ENCODE data around the gene FBXO46. TPM values are rescaled to one million over a fixed set of nuclear protein-coding genes. Genes with fewer than 3 reads are reported as not detected.

FBXO46 gene
- total and polyA plus RNA-seq, 10 of the 15 experiments (the other 5 are each of a cell fraction or from before 2014, with no cell fraction given) = 2.5 to 61.5 (median 13.7) TPM

- peak; percentile 21 for TF ChIP-seq MLLT1 (IDR thresholded peaks at IDR 0.05)
- no peak for TF ChIP-seq MTA2 (IDR thresholded peaks at IDR 0.05; ENCODE audit: low read depth)
- no peak for TF ChIP-seq ZBED1 (IDR thresholded peaks at IDR 0.05; ENCODE audit: borderline replicate concordance)
- no peak for TF ChIP-seq ASH2L (IDR thresholded peaks at IDR 0.05; ENCODE audit: borderline replicate concordance, low read depth)
- TF ChIP-seq ZBTB4 (CRISPR knock-in tag; IDR thresholded peaks at IDR 0.05) = no peak
- peak; percentile 41; the same call in 1 of the 2 replicates for TF ChIP-seq POLR2AphosphoS2 (IDR thresholded peaks at IDR 0.05; ENCODE audit: low read depth, low read length)
- TF ChIP-seq ZSCAN29 (IDR thresholded peaks at IDR 0.05) = no peak
- TF ChIP-seq TCF12 (IDR thresholded peaks at IDR 0.05; ENCODE audit: low read depth, low read length) = no peak
- TF ChIP-seq ATF7 (IDR thresholded peaks at IDR 0.05; ENCODE audit: low read depth) = peak; percentile 73
- no peak for TF ChIP-seq SMC3 (IDR thresholded peaks at IDR 0.05; ENCODE audit: borderline replicate concordance, low read length)
- TF ChIP-seq TBL1XR1 (IDR thresholded peaks at IDR 0.05; ENCODE audit: low read depth, low read length) = no peak
- no peak; the same call in 1 of the 2 replicates for TF ChIP-seq EED (IDR thresholded peaks at IDR 0.05; ENCODE audit: low read depth)
- TF ChIP-seq PAX5 (IDR thresholded peaks at IDR 0.05; ENCODE audit: borderline replicate concordance, low read depth, low read length) = no peak; the same call in 1 of the 2 replicates
- no peak for TF ChIP-seq BCL3 (IDR thresholded peaks at IDR 0.05; ENCODE audit: borderline replicate concordance, insufficient read depth, low read depth, low read length, poor library complexity, severe bottlenecking)
- TF ChIP-seq MYC (IDR thresholded peaks at IDR 0.05; ENCODE audit: insufficient read depth, insufficient read length, insufficient replicate concordance, low read length, severe bottlenecking) = no peak
- no peak; the same call in none of the 2 replicates for TF ChIP-seq FOXK2 (IDR thresholded peaks at IDR 0.05)
- TF ChIP-seq NFIC (IDR thresholded peaks at IDR 0.05; ENCODE audit: low read depth, low read length) = no peak
- no peak for TF ChIP-seq WRNIP1 (IDR thresholded peaks at IDR 0.05; ENCODE audit: borderline replicate concordance, low read depth, low read length)
- peak; percentile 96 for TF ChIP-seq NKRF (conservative IDR thresholded peaks at IDR 0.05)
- TF ChIP-seq SIN3A (IDR thresholded peaks at IDR 0.05; ENCODE audit: low read depth, low read length) = no peak
- no peak for TF ChIP-seq CBX5 (IDR thresholded peaks at IDR 0.05; ENCODE audit: low read depth)
- TF ChIP-seq RAD51 (IDR thresholded peaks at IDR 0.05) = no peak
These were observed 38.2 kb downstream of the FBXO46 start, which contains the start of gene QPCTL (continued) for GRCh38 chr19:45692187-45693105.
